HG02588 (cell line): Measurements from ENCODE around the gene TRAF3IP3.

Source experiments
- ATAC-seq: cut with Tn5 transposase; IDR thresholded peaks from one replicate; pipeline ENCODE4 v1.9.1; 2021; ENCODE audit warnings: mild to moderate bottlenecking, moderate library complexity; ENCODE audit not compliant: unreplicated experiment

Gene TRAF3IP3

DNA sequence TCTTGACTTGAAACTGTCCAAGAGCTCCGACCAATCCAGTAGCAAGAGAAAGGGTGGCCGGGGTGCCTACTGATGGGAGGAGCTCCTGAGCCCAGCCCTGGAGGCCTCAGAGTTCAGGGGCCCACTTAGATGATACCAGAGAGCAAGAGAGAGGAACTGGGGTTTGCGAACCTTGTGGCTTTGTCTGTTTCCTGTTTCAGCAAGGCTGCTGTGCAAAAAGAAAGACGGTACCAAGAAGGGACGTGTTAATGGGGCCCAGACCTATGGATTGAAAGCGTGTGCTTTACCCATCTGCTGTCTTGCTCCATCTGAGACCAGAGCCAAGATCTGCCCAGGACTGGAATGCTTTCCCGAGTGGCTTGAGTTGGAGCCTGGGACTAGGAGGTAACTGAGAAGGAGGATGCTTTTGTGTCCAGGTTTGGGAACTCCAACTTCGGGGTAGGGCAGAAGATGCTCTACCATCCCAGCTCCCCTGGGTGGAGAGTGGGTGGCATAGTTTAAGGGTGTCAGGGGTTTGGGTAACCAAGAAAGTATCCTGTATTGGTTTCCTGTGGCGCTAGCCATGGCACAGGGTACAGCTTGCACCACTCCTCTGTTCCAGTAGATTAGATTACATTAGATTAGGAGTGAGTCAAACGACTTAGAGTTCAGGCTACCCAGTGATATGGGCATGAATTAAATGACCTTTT is at the start of gene TRAF3IP3:
TSS of gene TRAF3IP3 (plus strand) at position 128 of the 689 bp plus-strand sequence. CDS start 3,987 bp downstream, outside the sequence.
- ATAC-seq = peak; percentile 75

DNA sequence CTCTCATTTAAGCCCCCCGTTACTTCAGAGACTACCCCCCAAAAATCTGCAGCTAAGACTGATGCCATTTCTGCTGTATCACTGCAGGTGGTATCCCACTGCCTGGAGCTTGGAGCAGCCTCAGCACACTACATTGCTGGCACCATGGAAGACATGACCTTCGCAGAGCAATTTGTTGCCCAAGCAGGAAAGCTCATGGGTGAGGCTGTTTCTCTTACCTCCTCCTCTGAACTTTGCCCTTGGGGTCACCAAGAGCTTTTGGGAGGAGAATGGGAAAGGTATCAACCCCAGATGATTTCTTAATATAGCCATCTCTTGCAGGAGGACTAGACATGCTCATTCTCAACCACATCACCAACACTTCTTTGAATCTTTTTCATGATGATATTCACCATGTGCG is 49.2 kb upstream of the TRAF3IP3 start:
- no peak for ATAC-seq

DNA sequence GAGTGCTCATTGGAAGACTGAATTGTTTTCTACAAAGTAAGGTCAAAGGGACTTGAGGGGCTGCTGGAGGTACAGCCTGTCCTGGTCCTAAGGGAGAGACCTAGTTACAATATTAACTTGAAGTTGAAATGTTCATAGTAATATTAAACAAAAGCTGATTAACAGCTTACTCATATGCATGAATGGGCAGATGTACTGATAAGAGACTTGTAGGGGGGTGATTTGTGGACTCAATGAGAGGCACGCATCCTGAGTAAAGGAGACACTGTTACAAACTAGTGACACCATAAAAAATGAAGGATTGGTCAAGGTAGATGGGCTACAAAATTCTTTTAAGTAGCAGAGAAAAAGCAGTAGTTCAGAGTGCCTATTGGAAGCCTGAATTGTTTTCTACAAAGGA is 48.5 kb upstream of the TRAF3IP3 start:
- no peak for ATAC-seq

DNA sequence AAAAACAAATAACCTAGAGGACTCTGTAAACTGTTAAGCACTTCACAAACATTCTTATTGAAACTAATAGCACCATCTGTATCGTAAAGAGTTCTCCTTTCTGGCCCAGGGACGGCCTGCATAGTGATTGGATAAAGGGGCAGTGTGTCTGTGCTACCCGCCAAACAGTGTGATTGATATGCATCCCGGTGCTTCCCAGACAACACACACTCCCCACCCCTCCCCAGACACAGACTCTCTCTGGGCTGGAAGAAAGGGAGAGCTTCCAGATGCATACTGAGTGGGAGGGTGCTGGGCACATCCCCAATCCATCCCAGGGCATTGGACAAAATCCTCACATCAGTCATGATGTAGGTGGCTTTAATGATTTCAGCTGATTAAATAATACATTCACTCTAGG is 47.6 kb upstream of the TRAF3IP3 start:
- no peak for ATAC-seq

DNA sequence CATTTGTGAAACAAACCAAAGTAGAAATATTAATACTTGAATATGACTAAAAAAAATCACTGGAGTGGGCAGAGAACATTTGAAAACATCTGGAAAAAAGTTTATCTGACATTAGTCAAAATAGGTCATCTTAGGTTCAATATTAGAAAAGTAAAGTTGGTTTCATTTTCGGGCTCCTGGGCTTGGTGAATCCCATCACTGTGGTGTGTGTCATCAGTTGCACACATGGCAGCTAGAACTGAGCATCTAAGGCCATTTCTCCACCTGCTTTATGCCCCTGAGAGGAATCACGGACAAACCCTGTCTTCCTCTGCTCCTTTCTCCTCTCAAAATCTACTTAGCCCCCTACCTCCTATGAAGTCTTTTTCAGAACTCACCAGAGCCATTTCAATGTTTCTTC is 45.8 kb upstream of the TRAF3IP3 start:
- ATAC-seq = no peak

GRCh38 chr1:209710847-209711246 is 45.0 kb upstream of the TRAF3IP3 start:
- no peak for ATAC-seq

GRCh38 chr1:209714338-209714737 is 41.5 kb upstream of the TRAF3IP3 start:
- no peak for ATAC-seq

- ATAC-seq = no peak
These were observed 40.5 kb upstream of the TRAF3IP3 start for GRCh38 chr1:209715314-209715713.

- ATAC-seq = no peak
These were observed 38.0 kb upstream of the TRAF3IP3 start for GRCh38 chr1:209717818-209718217.

GRCh38 chr1:209720326-209720725 is 35.5 kb upstream of the TRAF3IP3 start:
- no peak for ATAC-seq

GRCh38 chr1:209720826-209721225 is 35.0 kb upstream of the TRAF3IP3 start:
- ATAC-seq = no peak

- no peak for ATAC-seq
These were observed 34.5 kb upstream of the TRAF3IP3 start for GRCh38 chr1:209721323-209721722.

DNA sequence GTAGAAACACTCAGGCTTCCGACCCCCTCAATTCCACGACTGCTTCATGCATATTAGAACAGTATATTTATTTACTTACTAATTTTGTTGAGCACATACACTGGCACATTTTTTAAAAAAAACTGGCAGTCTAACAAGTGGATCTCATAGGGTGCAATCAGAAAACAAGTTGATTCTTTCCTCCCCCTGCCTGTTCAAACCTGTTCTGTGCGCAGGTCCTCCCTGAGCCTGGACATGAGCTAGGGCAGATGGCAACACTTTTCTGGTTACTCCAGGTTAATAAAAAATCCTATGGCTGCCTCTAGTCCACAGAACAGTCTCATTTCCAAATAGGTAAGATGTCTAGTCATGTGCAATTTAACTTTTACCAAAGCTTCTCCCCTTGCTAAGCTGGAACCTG is 32.6 kb upstream of the TRAF3IP3 start:
- no peak for ATAC-seq

DNA sequence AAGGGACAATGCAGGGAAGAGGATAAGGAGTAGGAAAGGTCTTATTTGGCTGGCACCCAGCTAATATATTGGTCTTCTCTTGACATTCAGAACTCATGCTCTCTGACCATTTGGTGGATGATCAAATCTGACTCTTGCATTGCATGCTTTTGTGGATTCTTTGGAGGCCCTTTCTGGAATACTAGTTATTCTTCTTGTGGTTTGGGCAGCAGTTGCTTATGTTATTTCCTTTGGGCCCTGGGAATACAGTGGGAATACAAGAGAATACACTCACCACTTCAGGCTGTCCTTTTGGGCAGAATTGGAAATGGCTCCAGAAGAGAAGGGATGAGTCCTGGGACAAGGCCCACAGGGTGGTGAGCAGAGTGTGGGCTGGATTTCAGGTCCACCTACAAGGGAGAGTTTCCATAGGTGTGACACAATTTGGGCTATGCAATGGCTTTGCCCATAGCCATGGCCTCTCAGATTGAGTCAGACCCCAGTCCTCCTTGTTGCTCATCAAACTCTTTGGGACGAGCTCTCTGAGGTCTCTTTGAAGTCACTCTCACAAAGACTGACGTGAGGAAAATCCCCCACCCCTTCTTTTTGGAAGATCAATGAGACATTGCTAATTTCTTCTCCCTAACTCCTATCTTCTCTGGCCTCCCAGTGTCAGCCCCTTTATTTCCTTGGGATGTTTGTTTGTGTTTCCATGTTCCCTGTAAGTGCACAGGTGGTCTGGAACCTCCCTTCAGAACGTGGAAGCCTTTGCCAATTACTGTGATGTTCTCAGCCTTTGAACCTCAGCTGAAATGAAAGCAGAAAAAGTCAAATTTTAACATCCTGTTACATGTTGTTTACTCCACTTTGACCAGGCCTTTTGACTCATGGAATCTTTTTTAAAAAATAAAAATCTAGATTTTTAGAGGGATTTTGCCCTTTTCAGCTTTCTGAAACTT is 31.8 kb upstream of the TRAF3IP3 start:
- peak; percentile 61 for ATAC-seq

GRCh38 chr1:209727286-209727685 is 28.6 kb upstream of the TRAF3IP3 start:
- ATAC-seq = no peak

GRCh38 chr1:209727785-209728184 is 28.1 kb upstream of the TRAF3IP3 start:
- no peak for ATAC-seq

DNA sequence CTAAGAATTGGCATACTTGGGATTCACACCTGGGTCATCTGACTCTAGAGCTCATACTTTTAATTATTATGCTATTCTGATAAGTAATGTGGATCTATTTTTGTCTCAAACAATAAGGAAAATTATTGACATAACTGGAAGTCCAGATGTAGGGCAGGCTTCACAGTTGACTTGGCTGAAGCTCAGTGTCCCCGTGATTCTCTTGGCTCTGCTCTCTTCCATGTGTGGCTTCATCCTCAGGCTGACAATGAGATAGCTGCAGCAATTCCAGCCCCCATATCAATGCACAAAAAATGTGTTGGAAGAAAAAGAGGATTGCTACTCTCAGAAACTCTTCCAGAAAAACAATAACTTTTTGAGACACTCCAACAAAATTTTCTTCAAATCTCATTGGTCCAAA is 27.4 kb upstream of the TRAF3IP3 start:
- no peak for ATAC-seq

- no peak for ATAC-seq
These were observed 26.4 kb upstream of the TRAF3IP3 start for GRCh38 chr1:209729436-209729835.

- ATAC-seq = no peak
These were observed 23.1 kb upstream of the TRAF3IP3 start for GRCh38 chr1:209732725-209733124.

DNA sequence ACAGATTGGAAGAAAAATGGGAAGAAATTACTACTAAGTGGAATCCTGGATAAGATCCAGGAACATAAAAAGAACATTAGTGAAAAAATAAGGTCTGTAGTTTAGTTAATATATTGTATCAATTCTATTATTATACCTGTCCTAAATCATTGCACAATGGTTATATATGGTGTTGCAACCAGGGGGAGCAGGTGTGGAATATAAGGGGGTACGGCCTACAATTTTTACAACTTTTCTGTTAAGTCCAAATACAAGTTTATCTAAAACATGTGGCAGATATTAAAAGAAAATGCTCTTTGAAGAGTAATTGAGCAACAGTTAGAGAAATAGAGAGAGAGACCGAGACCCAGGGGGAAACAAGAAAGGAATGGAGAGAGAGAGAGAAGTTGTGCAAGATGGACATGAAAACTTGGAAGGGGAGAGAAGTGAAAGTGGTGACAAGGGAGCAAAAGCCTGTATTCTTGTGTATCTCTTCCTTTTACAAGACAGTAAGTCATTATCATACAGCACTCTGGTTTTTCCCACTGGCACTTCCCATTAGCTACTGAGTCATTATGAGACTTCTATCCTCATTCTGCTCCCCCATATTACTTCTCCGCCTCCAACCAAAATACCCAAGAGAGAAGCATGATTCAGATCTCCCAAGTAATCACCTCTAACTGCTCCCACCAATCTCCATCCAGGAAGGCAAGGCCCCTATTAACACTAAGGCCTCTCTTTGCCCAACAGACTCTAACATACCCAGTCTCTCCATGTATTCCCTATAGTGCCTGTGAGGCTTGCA is 22.3 kb upstream of the TRAF3IP3 start:
- ATAC-seq = no peak

DNA sequence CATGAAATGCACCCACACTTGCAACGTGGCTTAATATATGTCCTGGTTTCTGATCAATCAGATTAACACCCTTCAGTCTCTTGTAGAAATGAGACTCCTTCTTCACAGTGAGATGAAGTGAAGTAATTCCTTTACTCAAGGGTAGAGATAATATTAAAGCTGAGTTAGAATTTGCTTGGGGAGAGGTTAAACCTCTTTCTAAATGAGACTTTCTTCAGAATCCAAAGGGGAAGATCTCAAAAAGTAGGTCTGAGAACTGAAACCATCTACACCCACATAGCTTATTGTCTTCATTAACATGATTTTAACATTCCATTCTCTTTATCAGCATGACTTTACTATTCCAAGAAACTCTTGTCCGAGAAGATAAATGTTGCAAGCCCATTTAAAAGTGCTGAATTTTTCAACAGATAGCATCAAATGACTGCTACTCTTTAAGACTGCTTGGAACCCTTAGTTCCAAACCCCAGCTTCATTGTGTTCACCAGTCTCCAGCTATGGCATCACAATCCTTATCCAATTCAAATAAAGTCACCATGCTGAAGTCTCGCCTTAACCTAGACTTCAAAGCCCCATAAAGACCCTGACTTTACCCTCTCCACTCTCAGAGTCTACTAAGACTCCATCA is 19.2 kb upstream of the TRAF3IP3 start:
- ATAC-seq = no peak
